Measurements from ENCODE around the gene KIF23. TPM values are rescaled to one million over a fixed set of nuclear protein-coding genes. Genes with fewer than 3 reads are reported as not detected.

The KIF23 gene
- 0.38 TPM in 1 of 2 replicates, not detected in the other for polyA plus RNA-seq

GRCh38 chr15:69413822-69414700, at the start of gene KIF23:
KIF23 (plus strand) TSS chr15:69414349; CDS start chr15:69414466, 117 bp downstream.

GRCh38 chr15:69452692-69453521, 38.8 kb downstream of the KIF23 start, which contains the start of gene RPLP1:
RPLP1 (plus strand) TSS chr15:69452818; CDS start chr15:69452949, 131 bp downstream.

Other genes starting within 250 kb of the KIF23 start
- 0.09 and 0.42 TPM in 2 replicates for gene PAQR5, start 115.4 kb upstream of the KIF23 start, polyA plus RNA-seq
- gene RPLP1, start 38.5 kb downstream of the KIF23 start, polyA plus RNA-seq = 725 and 777 TPM in 2 replicates